ENCODE data around the gene FARS2. TPM values are rescaled to one million over a fixed set of nuclear protein-coding genes. Genes with fewer than 3 reads are reported as not detected.

Gene FARS2
- total RNA-seq, 1 experiment from 2014 or later: 15.0 TPM

DNA sequence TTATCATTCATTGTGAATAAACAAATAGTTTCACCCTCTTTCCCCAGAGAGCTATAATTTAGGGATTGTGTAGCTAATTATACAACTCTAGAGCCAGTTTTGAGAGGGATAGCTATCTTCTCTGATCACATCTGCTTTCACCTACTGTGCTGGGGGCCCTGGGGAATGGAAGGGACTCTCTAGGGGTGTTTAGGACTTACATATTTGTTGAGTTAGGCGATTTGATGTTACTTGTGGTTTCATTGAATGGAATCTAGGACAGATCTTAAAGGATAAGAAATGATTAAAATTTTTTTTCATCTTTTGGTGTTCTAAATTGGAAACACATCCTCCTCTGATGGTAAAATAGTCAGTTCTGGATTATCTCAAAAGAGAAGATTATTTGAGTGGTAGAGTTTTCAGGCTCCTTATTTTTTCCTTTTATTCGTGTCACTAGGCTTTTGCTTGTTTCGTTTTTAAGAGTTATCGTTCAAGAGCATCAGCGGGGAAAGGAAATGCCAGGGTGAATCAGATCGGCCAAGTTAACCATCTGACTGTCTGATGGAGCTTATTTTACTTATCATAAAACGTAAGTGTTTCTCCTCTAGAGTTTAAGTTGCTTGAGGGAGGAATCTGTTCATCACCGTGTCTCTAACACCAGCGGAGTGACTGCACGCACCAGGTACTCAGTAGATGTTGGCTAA, 236.7 kb downstream of the FARS2 start (continued):
- TF ChIP-seq, protein P1, sequence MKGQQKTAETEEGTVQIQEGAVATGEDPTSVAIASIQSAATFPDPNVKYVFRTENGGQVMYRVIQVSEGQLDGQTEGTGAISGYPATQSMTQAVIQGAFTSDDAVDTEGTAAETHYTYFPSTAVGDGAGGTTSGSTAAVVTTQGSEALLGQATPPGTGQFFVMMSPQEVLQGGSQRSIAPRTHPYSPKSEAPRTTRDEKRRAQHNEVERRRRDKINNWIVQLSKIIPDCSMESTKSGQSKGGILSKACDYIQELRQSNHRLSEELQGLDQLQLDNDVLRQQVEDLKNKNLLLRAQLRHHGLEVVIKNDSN (CRISPR knock-in tag; IDR thresholded peaks at IDR 0.05): no peak
- TF ChIP-seq FOXP1 (CRISPR knock-in tag; IDR thresholded peaks at IDR 0.05; ENCODE audit: borderline replicate concordance) (no peak), HMGXB4 (CRISPR knock-in tag; IDR thresholded peaks at IDR 0.05) (no peak)

- DNase-seq (ENCODE audit: low spot score) (no peak), ATAC-seq (no peak)
- H3K4me1 Mint-ChIP-seq: peaks cover 38% of the 10 kb centered on the region
- no peaks in the 10 kb centered on the region for H3K27me3 Mint-ChIP-seq (ENCODE audit: low read depth)
- ChIA-PET CTCF (interaction anchor here (1.3 kb wide), 1 partner anchor 27 kb away, joined by 5 read pairs; no protein-coding TSS in a partner anchor), POLR2A (no interaction called here)
- H3K9me3 Mint-ChIP-seq: no peaks in the 10 kb centered on the region
- no peaks in the 10 kb centered on the region for H3K36me3 Mint-ChIP-seq
- H3K4me3 Mint-ChIP-seq: no peak overlapping the region
- TF ChIP-seq SMAD4 (CRISPR knock-in tag; IDR thresholded peaks at IDR 0.05) (no peak), NR1H2 (CRISPR knock-in tag; IDR thresholded peaks at IDR 0.05) (no peak), E2F4 (CRISPR knock-in tag; IDR thresholded peaks at IDR 0.05; ENCODE audit: borderline replicate concordance, low read depth) (no peak), ZNF416 (CRISPR knock-in tag; IDR thresholded peaks at IDR 0.05) (no peak), TEAD1 (CRISPR knock-in tag; IDR thresholded peaks at IDR 0.05) (no peak), SMAD3 (CRISPR knock-in tag; IDR thresholded peaks at IDR 0.05; ENCODE audit: borderline replicate concordance) (no peak), JUN (CRISPR knock-in tag; IDR thresholded peaks at IDR 0.05) (no peak)
- TF ChIP-seq, protein P2, sequence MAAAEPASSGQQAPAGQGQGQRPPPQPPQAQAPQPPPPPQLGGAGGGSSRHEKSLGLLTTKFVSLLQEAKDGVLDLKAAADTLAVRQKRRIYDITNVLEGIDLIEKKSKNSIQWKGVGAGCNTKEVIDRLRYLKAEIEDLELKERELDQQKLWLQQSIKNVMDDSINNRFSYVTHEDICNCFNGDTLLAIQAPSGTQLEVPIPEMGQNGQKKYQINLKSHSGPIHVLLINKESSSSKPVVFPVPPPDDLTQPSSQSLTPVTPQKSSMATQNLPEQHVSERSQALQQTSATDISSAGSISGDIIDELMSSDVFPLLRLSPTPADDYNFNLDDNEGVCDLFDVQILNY (CRISPR knock-in tag; IDR thresholded peaks at IDR 0.05): no peak
- H3K27ac Mint-ChIP-seq: no peak overlapping the region
These were observed 237.2 kb downstream of the FARS2 start for GRCh38 chr6:5498579-5498899.

- Mint-ChIP-seq H3K27ac (peak overlapping the region; percentile 32), H3K36me3 (peaks cover 9% of the 10 kb centered on the region), H3K9me3 (peaks cover 10% of the 10 kb centered on the region), H3K27me3 (ENCODE audit: low read depth) (no peaks in the 10 kb centered on the region; the same call in 1 of the 2 replicates), H3K4me1 (peaks cover 38% of the 10 kb centered on the region), H3K4me3 (no peak overlapping the region)
- DNase-seq (ENCODE audit: low spot score) (no peak), ATAC-seq (no peak)
- ChIA-PET CTCF (interaction anchor here (0.9 kb wide), 1 partner anchor 28 kb away, joined by 3 read pairs; no protein-coding TSS in a partner anchor), POLR2A (no interaction called here)
- no peak for TF ChIP-seq ZNF396 (CRISPR knock-in tag; IDR thresholded peaks at IDR 0.05; ENCODE audit: borderline replicate concordance)
- TF ChIP-seq, protein P3, sequence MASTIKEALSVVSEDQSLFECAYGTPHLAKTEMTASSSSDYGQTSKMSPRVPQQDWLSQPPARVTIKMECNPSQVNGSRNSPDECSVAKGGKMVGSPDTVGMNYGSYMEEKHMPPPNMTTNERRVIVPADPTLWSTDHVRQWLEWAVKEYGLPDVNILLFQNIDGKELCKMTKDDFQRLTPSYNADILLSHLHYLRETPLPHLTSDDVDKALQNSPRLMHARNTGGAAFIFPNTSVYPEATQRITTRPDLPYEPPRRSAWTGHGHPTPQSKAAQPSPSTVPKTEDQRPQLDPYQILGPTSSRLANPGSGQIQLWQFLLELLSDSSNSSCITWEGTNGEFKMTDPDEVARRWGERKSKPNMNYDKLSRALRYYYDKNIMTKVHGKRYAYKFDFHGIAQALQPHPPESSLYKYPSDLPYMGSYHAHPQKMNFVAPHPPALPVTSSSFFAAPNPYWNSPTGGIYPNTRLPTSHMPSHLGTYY (CRISPR knock-in tag; IDR thresholded peaks at IDR 0.05): no peak
- TF ChIP-seq, protein P4, sequence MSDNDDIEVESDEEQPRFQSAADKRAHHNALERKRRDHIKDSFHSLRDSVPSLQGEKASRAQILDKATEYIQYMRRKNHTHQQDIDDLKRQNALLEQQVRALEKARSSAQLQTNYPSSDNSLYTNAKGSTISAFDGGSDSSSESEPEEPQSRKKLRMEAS (CRISPR knock-in tag; IDR thresholded peaks at IDR 0.05): no peak
- TF ChIP-seq HMGA2 (CRISPR knock-in tag; IDR thresholded peaks at IDR 0.05): no peak
- no peak for TF ChIP-seq ZNF317 (CRISPR knock-in tag; IDR thresholded peaks at IDR 0.05; ENCODE audit: borderline replicate concordance, low read depth)
- TF ChIP-seq NR2C2 (CRISPR knock-in tag; IDR thresholded peaks at IDR 0.05): no peak
- TF ChIP-seq, protein P5, sequence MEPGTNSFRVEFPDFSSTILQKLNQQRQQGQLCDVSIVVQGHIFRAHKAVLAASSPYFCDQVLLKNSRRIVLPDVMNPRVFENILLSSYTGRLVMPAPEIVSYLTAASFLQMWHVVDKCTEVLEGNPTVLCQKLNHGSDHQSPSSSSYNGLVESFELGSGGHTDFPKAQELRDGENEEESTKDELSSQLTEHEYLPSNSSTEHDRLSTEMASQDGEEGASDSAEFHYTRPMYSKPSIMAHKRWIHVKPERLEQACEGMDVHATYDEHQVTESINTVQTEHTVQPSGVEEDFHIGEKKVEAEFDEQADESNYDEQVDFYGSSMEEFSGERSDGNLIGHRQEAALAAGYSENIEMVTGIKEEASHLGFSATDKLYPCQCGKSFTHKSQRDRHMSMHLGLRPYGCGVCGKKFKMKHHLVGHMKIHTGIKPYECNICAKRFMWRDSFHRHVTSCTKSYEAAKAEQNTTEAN (CRISPR knock-in tag; IDR thresholded peaks at IDR 0.05): no peak
- TF ChIP-seq ZNF219 (CRISPR knock-in tag; IDR thresholded peaks at IDR 0.05; ENCODE audit: borderline replicate concordance): no peak
- no peak for TF ChIP-seq FOXJ3 (CRISPR knock-in tag; IDR thresholded peaks at IDR 0.05; ENCODE audit: borderline replicate concordance)
- TF ChIP-seq MYBL2 (CRISPR knock-in tag; IDR thresholded peaks at IDR 0.05): no peak
- no peak for TF ChIP-seq FOXK1 (CRISPR knock-in tag; IDR thresholded peaks at IDR 0.05)
- TF ChIP-seq, protein P6, sequence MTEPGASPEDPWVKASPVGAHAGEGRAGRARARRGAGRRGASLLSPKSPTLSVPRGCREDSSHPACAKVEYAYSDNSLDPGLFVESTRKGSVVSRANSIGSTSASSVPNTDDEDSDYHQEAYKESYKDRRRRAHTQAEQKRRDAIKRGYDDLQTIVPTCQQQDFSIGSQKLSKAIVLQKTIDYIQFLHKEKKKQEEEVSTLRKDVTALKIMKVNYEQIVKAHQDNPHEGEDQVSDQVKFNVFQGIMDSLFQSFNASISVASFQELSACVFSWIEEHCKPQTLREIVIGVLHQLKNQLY (CRISPR knock-in tag; IDR thresholded peaks at IDR 0.05): no peak
- no peak for TF ChIP-seq TEAD4 (CRISPR knock-in tag; IDR thresholded peaks at IDR 0.05)
These were observed 238.5 kb downstream of the FARS2 start for GRCh38 chr6:5499644-5500306.

All from WTC11 (cell line).